ENCODE measurements around the gene FUT7. TPM values are rescaled to one million over a fixed set of nuclear protein-coding genes. Genes with fewer than 3 reads are reported as not detected.

FUT7 gene
- total RNA-seq, 1 experiment from 2014 or later = not detected

GRCh38 chr9:136983167-136983566 lies 48.7 kb downstream of the FUT7 start:
- no peak overlapping the region for H3K18ac ChIP-seq (ENCODE audit: insufficient read length, low read depth, low read length)
- no peak overlapping the region for H4K5ac ChIP-seq (ENCODE audit: insufficient read length, low read depth, low read length)
- H2BK12ac ChIP-seq (ENCODE audit: insufficient read length, low read depth, low read length) = no peak overlapping the region
- no peaks in the 10 kb centered on the region for H3K79me1 ChIP-seq (ENCODE audit: insufficient read depth, low read depth, low read length, poor library complexity, severe bottlenecking)
- no peaks in the 10 kb centered on the region for H3K27me3 ChIP-seq (ENCODE audit: insufficient read depth, low read length)
- no peak overlapping the region for H3K23ac ChIP-seq (ENCODE audit: insufficient read length, low read depth, low read length)
- H2AK5ac ChIP-seq (ENCODE audit: insufficient read length, low read length) = no peak overlapping the region
- DNase-seq = no peak
- no peak overlapping the region for H3K4ac ChIP-seq (ENCODE audit: low read depth, low read length)
- no peak overlapping the region for H3K14ac ChIP-seq (ENCODE audit: insufficient read depth, low read length)
- H2BK20ac ChIP-seq (ENCODE audit: low read depth, low read length, poor library complexity, severe bottlenecking) = no peak overlapping the region
- no peak overlapping the region for H2BK15ac ChIP-seq (ENCODE audit: low read depth, low read length)
- H2BK120ac ChIP-seq (ENCODE audit: low read depth, low read length, poor library complexity, severe bottlenecking) = no peak overlapping the region
- no peak overlapping the region for H3K56ac ChIP-seq (ENCODE audit: insufficient read length, low read depth, low read length)
- Mint-ChIP-seq H3K9me3 (no peaks in the 10 kb centered on the region), H3K27me3 (ENCODE audit: low read depth) (peaks cover 4% of the 10 kb centered on the region), H3K27ac (no peak overlapping the region), H3K4me1 (peaks cover 0 to 8% of the 10 kb centered on the region in 2 experiments; a peak in 2 of 4 replicates), H3K36me3 (ENCODE audit: insufficient read depth in 1 of 3, low read depth in 3 of 3) (peaks cover 0 to 3% (median 0%) of the 10 kb centered on the region in 3 experiments; a peak in 1 of 7 replicates), H3K4me3 (no peak overlapping the region)
- H2BK5ac ChIP-seq (ENCODE audit: insufficient read length, low read length) = no peak overlapping the region
- H3K9me3 ChIP-seq (ENCODE audit: control insufficient read depth, low read depth, low read length) = no peaks in the 10 kb centered on the region
- H4K8ac ChIP-seq (replicated peaks; ENCODE audit: insufficient read length, low read depth, low read length) = no peak overlapping the region
- H3K23me2 ChIP-seq (ENCODE audit: insufficient read length, low read depth, low read length, poor library complexity, severe bottlenecking) = peaks cover 3% of the 10 kb centered on the region
- no peak for TF ChIP-seq CTCF (conservative IDR thresholded peaks at IDR 0.05)
- H3K27ac ChIP-seq (ENCODE audit: insufficient read length, low read depth, low read length) = no peak overlapping the region
- H3K79me2 ChIP-seq (ENCODE audit: insufficient read depth, low read length) = no peaks in the 10 kb centered on the region
- no peak overlapping the region for H3K9ac ChIP-seq (ENCODE audit: extremely low read depth, insufficient read length, low read length)
- no peak overlapping the region for H4K91ac ChIP-seq (ENCODE audit: insufficient read length, low read depth, low read length)
- no peaks in the 10 kb centered on the region; the same call in 1 of the 2 replicates for H3K4me1 ChIP-seq (ENCODE audit: insufficient read depth, low read length)
- no CpG with 5 or more reads among the region's 9 CpGs for WGBS (ENCODE audit: extremely low coverage, insufficient read length, low lambda C conversion rate)
- H4K20me1 ChIP-seq (ENCODE audit: control insufficient read depth, insufficient read depth, insufficient read length) = no peaks in the 10 kb centered on the region
- no peak overlapping the region for H3K4me2 ChIP-seq (ENCODE audit: insufficient read depth, insufficient read length, low read length)
- H2AFZ ChIP-seq (ENCODE audit: low read length) = no peak overlapping the region
- no peak overlapping the region for H3T11ph ChIP-seq (ENCODE audit: low read length)

Data from H9 (cell line).